Lower lobe of right lung (tissue), 2 donors: Measurements from ENCODE around the gene ESD. TPM values are rescaled to one million over a fixed set of nuclear protein-coding genes. Genes with fewer than 3 reads are reported as not detected.
"Not testable (repeated sequence)": the region's sequence is repeated elsewhere in the genome, so short reads cannot be mapped to it uniquely, and the experiment has no call there.

Source experiments
- ATAC-seq, 2 donors: fragments of 200-7000 bp; cut with Tn5 transposase; one replicate each; pipeline ENCODE4 v1.9.1; 2020 to 2022; ENCODE audit warnings: mild to moderate bottlenecking in 2 of 2, moderate library complexity in 2 of 2
- DNase-seq: peaks from one replicate; pipeline ENCODE4 v3.0.0-alpha.2; 2020
- H3K27ac ChIP-seq: fragments of 200-600 bp; one replicate; pipeline ENCODE4 v1.8.0; 2022
- H3K27me3 ChIP-seq: fragments of 200-600 bp; one replicate; pipeline ENCODE4 v1.8.0; 2022; ENCODE audit warnings: low read depth
- H3K36me3 ChIP-seq: fragments of 200-600 bp; one replicate; pipeline ENCODE4 v1.8.0; 2022; ENCODE audit warnings: mild to moderate bottlenecking
- H3K4me1 ChIP-seq: fragments of 200-600 bp; one replicate; pipeline ENCODE4 v1.8.0; 2022
- H3K4me3 ChIP-seq: fragments of 200-600 bp; one replicate; pipeline ENCODE4 v1.8.0; 2022; ENCODE audit warnings: mild to moderate bottlenecking
- H3K9me3 ChIP-seq: fragments of 200-600 bp; one replicate; pipeline ENCODE4 v1.8.0; 2022
- intact Hi-C: fragments of 100-400 bp; cut with DNase I; formaldehyde crosslinking; loops from one replicate; pipeline ENCODE4 v1.11.0; 2022
- total RNA-seq: library from RNA; stranded (reverse); fragmentation: NEBNext Ultra II Directional; extraction: Animal tissue kit (Norgen Biotek cat#: 25700); gene quantifications from one replicate; pipeline ENCODE4 v1.2.1, GENCODE V29; 2021
- TF ChIP-seq, protein P1 (sequence below): fragments of 200-600 bp; IDR thresholded peaks from one replicate; pipeline ENCODE4 v1.8.0; 2022; ENCODE audit warnings: antibody characterized with exemption, mild to moderate bottlenecking
- donor health status: DM: no; HTN: yes; CAD: no; lungs with severe emphysema.

ESD gene
- total RNA-seq, 1 donor from 2014 or later: 94.6 TPM

DNA sequence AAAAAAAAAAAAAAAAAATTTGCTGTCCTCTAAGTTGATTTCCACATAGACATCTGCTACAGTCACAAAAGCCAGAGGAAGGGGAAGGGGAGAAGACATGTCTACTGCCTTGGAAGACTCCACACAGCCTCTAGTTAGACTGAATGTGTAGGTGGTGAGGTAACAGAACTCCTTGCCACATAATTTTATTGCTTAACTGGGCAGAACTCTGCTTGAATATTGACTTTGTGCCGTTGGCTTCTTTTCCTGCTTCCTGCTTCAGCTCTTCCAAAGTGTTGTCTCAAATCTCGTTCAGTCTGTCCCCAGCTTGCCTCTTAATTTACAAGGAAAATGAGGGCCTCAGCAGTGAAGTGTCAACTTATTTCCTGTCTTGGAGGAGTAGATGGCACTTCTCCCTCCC lies 37.1 kb downstream of the ESD start:
- DNase-seq: no peak
- ATAC-seq: peak; percentile 85 to 86
- Histone ChIP-seq H3K4me1 (peaks cover 22% of the 10 kb centered on the region), H3K4me3 (no peak overlapping the region), H3K36me3 (no peaks in the 10 kb centered on the region), H3K27me3 (no peaks in the 10 kb centered on the region), H3K9me3 (no peaks in the 10 kb centered on the region), H3K27ac (peak overlapping the region; percentile 49)
- intact Hi-C loops: no loop called here
- TF ChIP-seq, protein P1, sequence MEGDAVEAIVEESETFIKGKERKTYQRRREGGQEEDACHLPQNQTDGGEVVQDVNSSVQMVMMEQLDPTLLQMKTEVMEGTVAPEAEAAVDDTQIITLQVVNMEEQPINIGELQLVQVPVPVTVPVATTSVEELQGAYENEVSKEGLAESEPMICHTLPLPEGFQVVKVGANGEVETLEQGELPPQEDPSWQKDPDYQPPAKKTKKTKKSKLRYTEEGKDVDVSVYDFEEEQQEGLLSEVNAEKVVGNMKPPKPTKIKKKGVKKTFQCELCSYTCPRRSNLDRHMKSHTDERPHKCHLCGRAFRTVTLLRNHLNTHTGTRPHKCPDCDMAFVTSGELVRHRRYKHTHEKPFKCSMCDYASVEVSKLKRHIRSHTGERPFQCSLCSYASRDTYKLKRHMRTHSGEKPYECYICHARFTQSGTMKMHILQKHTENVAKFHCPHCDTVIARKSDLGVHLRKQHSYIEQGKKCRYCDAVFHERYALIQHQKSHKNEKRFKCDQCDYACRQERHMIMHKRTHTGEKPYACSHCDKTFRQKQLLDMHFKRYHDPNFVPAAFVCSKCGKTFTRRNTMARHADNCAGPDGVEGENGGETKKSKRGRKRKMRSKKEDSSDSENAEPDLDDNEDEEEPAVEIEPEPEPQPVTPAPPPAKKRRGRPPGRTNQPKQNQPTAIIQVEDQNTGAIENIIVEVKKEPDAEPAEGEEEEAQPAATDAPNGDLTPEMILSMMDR: no peak

DNA sequence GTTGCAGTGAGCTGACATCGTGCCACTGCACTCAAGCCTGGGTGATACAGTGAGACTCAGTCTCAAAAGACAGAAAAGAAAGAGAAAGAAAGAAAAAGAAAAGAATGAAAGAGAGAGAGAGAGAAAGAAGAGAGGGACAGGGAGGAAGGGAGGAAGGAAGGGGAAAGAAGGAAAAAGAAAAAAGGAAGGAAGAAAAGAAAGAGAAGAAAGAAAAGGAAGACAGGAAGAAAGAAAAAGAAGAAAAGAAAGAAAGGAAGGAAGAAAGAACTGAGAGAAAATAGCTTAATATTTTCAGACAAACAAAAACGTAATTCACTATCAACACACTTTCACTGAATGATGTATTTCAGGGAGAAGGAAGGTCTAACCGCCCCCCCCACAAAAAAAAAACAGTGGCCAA lies 39.3 kb downstream of the ESD start:
- intact Hi-C loops: no loop called here
- ATAC-seq: no peak
- no peaks in the 10 kb centered on the region for H3K27me3 ChIP-seq
- DNase-seq: no peak
- peaks cover 23% of the 10 kb centered on the region for H3K4me1 ChIP-seq
- H3K4me3 ChIP-seq: no peak overlapping the region
- no peaks in the 10 kb centered on the region for H3K36me3 ChIP-seq
- TF ChIP-seq, protein P1: no peak
- H3K27ac ChIP-seq: no peak overlapping the region
- no peaks in the 10 kb centered on the region for H3K9me3 ChIP-seq

DNA sequence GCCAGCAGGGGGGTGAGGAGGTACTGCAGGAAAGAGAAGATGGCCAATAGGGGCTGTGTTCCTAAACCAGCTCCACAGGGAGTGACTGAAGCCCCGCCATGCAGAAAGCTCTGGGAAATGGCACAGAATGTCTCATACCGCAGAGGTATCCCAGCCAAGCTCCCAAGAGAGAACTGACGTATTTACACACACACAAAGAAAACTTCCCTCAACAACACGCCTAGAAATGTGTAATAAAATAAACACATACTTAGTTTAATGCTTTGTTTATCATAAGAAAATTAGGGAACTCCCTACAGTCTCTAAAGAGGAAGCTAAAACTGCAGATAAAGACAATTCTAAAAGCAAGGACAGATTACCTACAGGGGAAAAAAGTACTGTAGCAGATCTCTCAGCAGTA lies 40.0 kb downstream of the ESD start:
- Histone ChIP-seq H3K9me3 (no peaks in the 10 kb centered on the region), H3K4me3 (no peak overlapping the region), H3K36me3 (peaks cover 6% of the 10 kb centered on the region), H3K4me1 (peaks cover 29% of the 10 kb centered on the region), H3K27ac (no peak overlapping the region), H3K27me3 (no peaks in the 10 kb centered on the region)
- peak in 1 of 2 donors; percentile 12 for ATAC-seq
- DNase-seq: no peak
- intact Hi-C loops: no loop called here
- TF ChIP-seq, protein P1: no peak

DNA sequence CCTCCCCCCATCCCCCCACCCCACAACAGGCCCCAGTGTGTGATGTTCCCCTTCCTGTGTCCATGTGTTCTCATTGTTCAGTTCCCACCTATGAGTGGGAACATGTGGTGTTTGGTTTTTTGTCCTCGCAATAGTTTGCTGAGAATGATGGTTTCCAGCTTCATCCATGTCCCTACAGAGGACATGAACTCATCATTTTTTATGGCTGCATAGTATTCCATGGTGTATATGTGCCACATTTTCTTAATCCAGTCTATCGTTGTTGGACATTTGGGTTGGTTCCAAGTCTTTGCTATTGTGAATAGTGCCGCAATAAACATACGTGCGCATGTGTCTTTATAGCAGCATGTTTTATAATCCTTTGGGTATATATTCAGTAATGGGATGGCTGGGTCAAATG lies 41.5 kb downstream of the ESD start:
- Histone ChIP-seq H3K36me3 (peaks cover 21% of the 10 kb centered on the region), H3K4me1 (peaks cover 32% of the 10 kb centered on the region)
- H3K27ac ChIP-seq, intact Hi-C loops, ATAC-seq, DNase-seq, H3K4me3 ChIP-seq, H3K9me3 ChIP-seq, H3K27me3 ChIP-seq: not testable (repeated sequence)

DNA sequence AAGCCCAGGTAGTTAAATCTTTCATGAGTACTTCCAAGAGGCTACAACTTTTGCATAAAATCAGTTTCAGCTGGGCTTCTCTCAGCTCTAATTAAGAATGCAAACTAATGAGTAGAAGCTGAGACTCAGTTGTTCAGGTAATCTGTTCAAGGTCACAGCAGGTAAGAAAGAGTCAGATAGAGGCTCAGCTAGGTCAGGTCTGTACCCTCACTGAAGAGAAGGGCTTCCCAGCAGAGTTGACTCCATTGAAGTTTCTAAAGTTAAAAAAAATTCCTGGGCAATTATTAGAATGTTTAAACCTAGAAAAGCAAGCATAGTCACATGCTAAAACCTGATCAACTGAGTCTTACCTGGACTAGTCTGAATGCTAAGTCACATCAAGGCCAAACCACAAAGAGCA lies 42.1 kb downstream of the ESD start:
- no peak overlapping the region for H3K4me3 ChIP-seq
- intact Hi-C loops: no loop called here
- peaks cover 28% of the 10 kb centered on the region for H3K4me1 ChIP-seq
- no peak for DNase-seq
- H3K27me3 ChIP-seq: no peaks in the 10 kb centered on the region
- H3K36me3 ChIP-seq: peaks cover 28% of the 10 kb centered on the region
- TF ChIP-seq, protein P1: no peak
- ATAC-seq: no peak
- H3K9me3 ChIP-seq: no peaks in the 10 kb centered on the region
- H3K27ac ChIP-seq: no peak overlapping the region

DNA sequence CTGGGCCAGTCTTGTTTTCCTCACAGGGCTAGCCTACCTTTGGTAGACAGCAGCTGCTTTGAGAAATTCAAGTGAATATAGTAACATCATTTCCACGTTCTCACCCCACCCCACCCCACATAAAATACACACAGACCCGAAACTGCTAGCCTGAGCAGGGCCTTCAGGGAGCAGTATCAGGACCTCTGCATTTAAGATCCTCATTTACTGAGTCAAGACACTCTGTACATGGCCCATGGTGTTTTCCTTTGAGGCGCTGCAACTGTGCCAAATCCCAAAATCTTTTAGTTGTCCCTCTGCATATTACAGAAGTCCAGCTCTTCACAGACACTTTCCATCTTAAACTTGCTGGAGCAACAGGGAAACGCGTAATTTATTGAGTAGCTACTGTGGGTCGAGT lies 43.0 kb downstream of the ESD start:
- TF ChIP-seq, protein P1: no peak
- ATAC-seq (no peak), DNase-seq (no peak)
- H3K36me3 ChIP-seq: peaks cover 35% of the 10 kb centered on the region
- no peaks in the 10 kb centered on the region for H3K9me3 ChIP-seq
- H3K27me3 ChIP-seq: no peaks in the 10 kb centered on the region
- H3K27ac ChIP-seq: no peak overlapping the region
- H3K4me3 ChIP-seq: no peak overlapping the region
- intact Hi-C loops: no loop called here
- peaks cover 21% of the 10 kb centered on the region for H3K4me1 ChIP-seq
